GM12878 (cell line): ENCODE measurements around the gene SNPH. TPM values are rescaled to one million over a fixed set of nuclear protein-coding genes. Genes with fewer than 3 reads are reported as not detected.

Experiments
- ATAC-seq: fragments of 200-7000 bp; cut with Tn5 transposase; 3 replicates; pipeline ENCODE4 v1.9.1; 2020; ENCODE audit warnings: mild to moderate bottlenecking, moderate library complexity
- BruUV-seq: library from RNA; stranded (reverse); fragments of 400-500 nt; replicated peaks from 2 replicates; lab custom pipeline; 2021; lab: Mats Ljungman, UMichigan
- CTCF ChIA-PET: fragments of 300-600 bp; sonication (Branson Sonifier 250); formaldehyde crosslinking; extraction: SDS; loops from one replicate; lab custom pipeline; 2021; ENCODE audit warnings: inconsistent platforms; lab: Yijun Ruan, JAX
- POLR2A ChIA-PET: fragments of 350-600 bp; formaldehyde crosslinking; extraction: SDS; loops from one replicate; lab custom pipeline; 2021; ENCODE audit warnings: inconsistent platforms; lab: Charles Lee
- RAD21 ChIA-PET: fragments of 300-600 bp; sonication (Branson Sonifier 250); formaldehyde crosslinking; loops from one replicate; lab custom pipeline; 2023; ENCODE audit warnings: antibody characterized with exemption; ENCODE audit not compliant: unreplicated experiment; lab: Charles Lee
- SMC1A ChIA-PET: fragments of 300-600 bp; sonication (Branson Sonifier 250); formaldehyde crosslinking; loops from one replicate; lab custom pipeline; 2023; ENCODE audit not compliant: unreplicated experiment, uncharacterized antibody; lab: Charles Lee
- DNase-seq: peaks from one replicate; pipeline ENCODE4 v3.0.0-alpha.2; 2011; ENCODE audit warnings: low read depth, low spot score
- FAIRE-seq: peaks from 3 replicates; lab custom pipeline; 2011; peaks lifted over from hg19 to GRCh38; lab: Jason Lieb, UNC
- H2AFZ ChIP-seq: 2 replicates; pipeline ENCODE4 v1.6.0; 2011; ENCODE audit warnings: low read depth, low read length, control low read depth; ENCODE audit not compliant: control insufficient read depth
- H3K27ac ChIP-seq: 2 replicates; pipeline ENCODE4 v1.5.1; 2011; ENCODE audit warnings: control low read depth; ENCODE audit not compliant: control insufficient read depth, insufficient read depth
- H3K27me3 ChIP-seq, 2 experiments: replicated peaks in 1 of 2; 2 replicates each; pipeline versions ENCODE4 v1.6.0 to v1.6.1; 2011; ENCODE audit warnings: low read length in 1 of 2; ENCODE audit not compliant: control insufficient read depth in 2 of 2, insufficient read depth in 2 of 2
- H3K36me3 ChIP-seq, 2 experiments: 2 replicates each; pipeline ENCODE4 v1.5.1; 2011; ENCODE audit warnings: low read length in 1 of 2; ENCODE audit not compliant: control insufficient read depth in 2 of 2, insufficient read depth in 2 of 2
- H3K4me1 ChIP-seq: 2 replicates; pipeline ENCODE4 v1.6.1; 2011; ENCODE audit warnings: mild to moderate bottlenecking, low read length, moderate library complexity, mixed read lengths; ENCODE audit not compliant: control insufficient read depth, insufficient read depth
- H3K4me2 ChIP-seq: 2 replicates; pipeline ENCODE4 v1.6.0; 2011; ENCODE audit warnings: control low read depth; ENCODE audit not compliant: control insufficient read depth, insufficient read depth
- H3K4me3 ChIP-seq: fragments of 200-600 bp; sonication (generic); 2 replicates; pipeline ENCODE4 v1.5.1; 2016
- H3K79me2 ChIP-seq: 2 replicates; pipeline ENCODE4 v1.6.0; 2011; ENCODE audit warnings: low read length; ENCODE audit not compliant: control insufficient read depth, insufficient read depth
- H3K9ac ChIP-seq: 2 replicates; pipeline ENCODE4 v1.8.0; 2011; ENCODE audit warnings: low read length, control low read depth, mixed read lengths; ENCODE audit not compliant: control insufficient read depth, insufficient read depth
- H3K9me3 ChIP-seq: replicated peaks from 3 replicates; pipeline ENCODE4 v1.5.1; 2011; ENCODE audit warnings: mild to moderate bottlenecking, low read length; ENCODE audit not compliant: control insufficient read depth, insufficient read depth
- H4K20me1 ChIP-seq: 2 replicates; pipeline ENCODE4 v1.6.0; 2011; ENCODE audit not compliant: control insufficient read depth, insufficient read depth
- ATF7 ChIP-seq: fragments of 450-650 bp; IDR thresholded peaks from 2 replicates; pipeline ENCODE4 v1.6.1; 2016; ENCODE audit warnings: low read depth, mild to moderate bottlenecking
- BACH1 ChIP-seq: fragments of 450-650 bp; IDR thresholded peaks from 2 replicates; pipeline ENCODE4 v1.6.1; 2017; ENCODE audit warnings: mild to moderate bottlenecking, borderline replicate concordance
- EZH2 ChIP-seq: IDR thresholded peaks from 2 replicates; pipeline ENCODE4 v1.6.1; 2012; ENCODE audit warnings: low read depth, mild to moderate bottlenecking, control low read depth, inconsistent platforms, low read length, borderline replicate concordance; ENCODE audit not compliant: control insufficient read depth
- MEF2B ChIP-seq: fragments of 450-650 bp; IDR thresholded peaks from 2 replicates; pipeline ENCODE4 v1.6.1; 2018; ENCODE audit warnings: mild to moderate bottlenecking, moderate library complexity; ENCODE audit not compliant: partially characterized antibody, poor library complexity, severe bottlenecking
- PAX8 ChIP-seq: fragments of 450-650 bp; IDR thresholded peaks from 2 replicates; pipeline ENCODE4 v1.6.1; 2017; ENCODE audit warnings: mild to moderate bottlenecking, moderate library complexity
- POLR2AphosphoS2 ChIP-seq: IDR thresholded peaks from 2 replicates; pipeline ENCODE4 v1.6.1; 2011; ENCODE audit warnings: low read depth, mild to moderate bottlenecking, low read length, improper control_type of control experiment, moderate library complexity
- RFX5 ChIP-seq: IDR thresholded peaks from 2 replicates; pipeline ENCODE4 v1.6.1; 2011; ENCODE audit warnings: low read depth, low read length, improper control_type of control experiment
- SRF ChIP-seq, 2 experiments: IDR thresholded peaks; 2 replicates each; pipeline ENCODE4 v1.6.1; 2011; ENCODE audit warnings: low read depth in 2 of 2, low read length in 2 of 2, mild to moderate bottlenecking in 1 of 2, moderate library complexity in 1 of 2
- TBL1XR1 ChIP-seq: IDR thresholded peaks from 2 replicates; pipeline ENCODE4 v1.6.1; 2012; ENCODE audit warnings: low read depth, low read length, improper control_type of control experiment
- WRNIP1 ChIP-seq: IDR thresholded peaks from 2 replicates; pipeline ENCODE4 v1.6.1; 2011; ENCODE audit warnings: low read depth, low read length, improper control_type of control experiment, borderline replicate concordance
- ZNF24 ChIP-seq: fragments of 450-650 bp; IDR thresholded peaks from 2 replicates; pipeline ENCODE4 v1.6.1; 2017; ENCODE audit warnings: antibody characterized with exemption, mild to moderate bottlenecking
- ZNF274 ChIP-seq: IDR thresholded peaks from one replicate; pipeline ENCODE4 v1.8.0; 2011; ENCODE audit not compliant: insufficient read length, insufficient read depth
- WGBS: methylation state at CpG from one replicate; pipeline ENCODE4 v1.1.6; 2016; ENCODE audit warnings: low lambda C conversion rate; ENCODE audit not compliant: insufficient replicate concordance, insufficient coverage; ENCODE audit errors: missing lambda C conversion rate; 5-methylcytosine and 5-hydroxymethylcytosine counted together
- in situ Hi-C: fragments of 300-500 bp; cut with MboI; formaldehyde crosslinking; loops from 9 replicates; pipeline ENCODE4 v1.14.3; 2018; ENCODE audit warnings: mixed read lengths
- intact Hi-C: fragments of 100-400 bp; cut with micrococcal nuclease; formaldehyde crosslinking; loops from one replicate; pipeline ENCODE4 v1.14.2; 2022; ENCODE audit not compliant: unreplicated experiment
- polyA plus RNA-seq, 11 experiments: library from polyadenylated mRNA; depleted of rRNA in 4 of 11; unstranded in 6 of 11; stranded (reverse) in 5 of 11; fragments of >200 nt; fragmentation: Nextera tagmentation in 4 of 11; fragmentation: Illumina TruSeq in 1 of 11; extraction: Ambion mirVana in 4 of 11; extraction: Trizol in 1 of 11; gene quantifications; 1 replicate in 1 of 11; 2 replicates in 10 of 11; pipeline versions ENCODE4 v1.2.1 to v1.2.3, GENCODE V29; 2011 to 2016; ENCODE audit warnings: inconsistent platforms in 2 of 11, missing spikeins in 2 of 11, low read depth in 1 of 11
- total RNA-seq, 4 experiments: library from RNA; depleted of rRNA in 3 of 4; stranded (reverse); fragments of >200 nt in 3 of 4; fragmentation: Illumina TruSeq in 1 of 4; extraction: Trizol in 1 of 4; gene quantifications; 2 replicates each; pipeline versions ENCODE4 v1.2.1 to v1.2.3, GENCODE V29; 2013 to 2021
- TF ChIP-seq, protein P1 (sequence below): fragments of 450-650 bp; IDR thresholded peaks from 2 replicates; pipeline ENCODE4 v1.6.1; 2016; ENCODE audit warnings: mild to moderate bottlenecking, moderate library complexity, borderline replicate concordance
- TF ChIP-seq, protein P2 (sequence below): fragments of 450-650 bp; IDR thresholded peaks from 2 replicates; pipeline ENCODE4 v1.6.1; 2017; ENCODE audit warnings: antibody characterized with exemption, mild to moderate bottlenecking, moderate library complexity

Gene SNPH
- total and polyA plus RNA-seq, 10 of the 15 experiments (the other 5 are each of a cell fraction or from before 2014, with no cell fraction given) = 0.02 to 0.45 (median 0.34) TPM; not detected in 2

DNA sequence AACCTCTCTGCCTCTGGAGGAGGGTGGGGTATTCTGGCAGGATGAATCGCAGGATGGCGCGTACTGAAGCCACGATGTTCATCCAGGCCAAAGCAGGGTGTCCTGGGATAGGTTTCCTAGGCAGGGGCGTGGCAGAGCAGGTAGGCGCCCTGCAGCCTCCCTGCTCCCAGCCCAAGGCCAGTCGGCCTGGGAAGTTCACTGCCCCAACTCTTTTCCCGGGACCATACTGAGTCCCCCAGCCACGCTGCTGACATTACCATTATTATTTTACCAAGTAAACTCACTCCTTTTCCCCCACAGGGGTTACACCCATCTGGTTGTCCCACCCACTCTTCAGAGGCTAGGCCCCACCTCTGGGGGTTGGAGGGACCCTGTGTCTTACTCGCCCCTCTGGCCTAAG lies 41.1 kb downstream of the SNPH start (continued):
- TF ChIP-seq, protein P1, sequence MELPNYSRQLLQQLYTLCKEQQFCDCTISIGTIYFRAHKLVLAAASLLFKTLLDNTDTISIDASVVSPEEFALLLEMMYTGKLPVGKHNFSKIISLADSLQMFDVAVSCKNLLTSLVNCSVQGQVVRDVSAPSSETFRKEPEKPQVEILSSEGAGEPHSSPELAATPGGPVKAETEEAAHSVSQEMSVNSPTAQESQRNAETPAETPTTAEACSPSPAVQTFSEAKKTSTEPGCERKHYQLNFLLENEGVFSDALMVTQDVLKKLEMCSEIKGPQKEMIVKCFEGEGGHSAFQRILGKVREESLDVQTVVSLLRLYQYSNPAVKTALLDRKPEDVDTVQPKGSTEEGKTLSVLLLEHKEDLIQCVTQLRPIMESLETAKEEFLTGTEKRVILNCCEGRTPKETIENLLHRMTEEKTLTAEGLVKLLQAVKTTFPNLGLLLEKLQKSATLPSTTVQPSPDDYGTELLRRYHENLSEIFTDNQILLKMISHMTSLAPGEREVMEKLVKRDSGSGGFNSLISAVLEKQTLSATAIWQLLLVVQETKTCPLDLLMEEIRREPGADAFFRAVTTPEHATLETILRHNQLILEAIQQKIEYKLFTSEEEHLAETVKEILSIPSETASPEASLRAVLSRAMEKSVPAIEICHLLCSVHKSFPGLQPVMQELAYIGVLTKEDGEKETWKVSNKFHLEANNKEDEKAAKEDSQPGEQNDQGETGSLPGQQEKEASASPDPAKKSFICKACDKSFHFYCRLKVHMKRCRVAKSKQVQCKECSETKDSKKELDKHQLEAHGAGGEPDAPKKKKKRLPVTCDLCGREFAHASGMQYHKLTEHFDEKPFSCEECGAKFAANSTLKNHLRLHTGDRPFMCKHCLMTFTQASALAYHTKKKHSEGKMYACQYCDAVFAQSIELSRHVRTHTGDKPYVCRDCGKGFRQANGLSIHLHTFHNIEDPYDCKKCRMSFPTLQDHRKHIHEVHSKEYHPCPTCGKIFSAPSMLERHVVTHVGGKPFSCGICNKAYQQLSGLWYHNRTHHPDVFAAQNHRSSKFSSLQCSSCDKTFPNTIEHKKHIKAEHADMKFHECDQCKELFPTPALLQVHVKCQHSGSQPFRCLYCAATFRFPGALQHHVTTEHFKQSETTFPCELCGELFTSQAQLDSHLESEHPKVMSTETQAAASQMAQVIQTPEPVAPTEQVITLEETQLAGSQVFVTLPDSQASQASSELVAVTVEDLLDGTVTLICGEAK = no peak
- TF ChIP-seq, all 136 proteins: peak for 0

DNA sequence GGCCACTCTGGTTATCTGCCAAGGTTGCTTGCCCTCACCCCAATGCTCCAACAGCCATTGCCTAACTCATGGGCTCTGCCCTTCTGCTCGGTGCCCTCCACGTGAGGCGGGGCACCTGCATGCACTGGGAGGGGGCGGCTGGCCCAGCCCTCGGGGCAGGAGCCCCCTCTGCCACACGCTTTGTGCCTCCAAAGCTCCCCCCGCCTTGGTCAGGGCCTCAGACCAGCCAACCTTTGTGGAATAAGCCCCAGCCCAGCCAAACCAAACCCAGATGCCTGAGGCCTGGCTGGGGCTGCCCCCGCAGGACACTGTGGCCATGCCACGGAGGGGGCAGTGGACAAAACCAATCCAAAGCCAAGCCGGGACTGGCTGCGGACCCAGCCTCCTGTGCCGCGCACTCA lies 41.5 kb downstream of the SNPH start:
- ChIA-PET CTCF (no interaction called here), SMC1A (no interaction called here), POLR2A (no interaction called here), RAD21 (interaction anchor here (1.6 kb wide), 1 partner anchor 129 kb away, joined by 3 read pairs; no protein-coding TSS in a partner anchor)
- no peak for FAIRE-seq
- TF ChIP-seq EZH2 (no peak), ATF7 (no peak), MEF2B (no peak), PAX8 (no peak), ZNF274 (no peak), POLR2AphosphoS2 (no peak), BACH1 (no peak), SRF (IDR thresholded peaks at IDR 0.05; ENCODE audit: low read depth in 2 of 2, low read length in 2 of 2) (no peak), ZNF24 (no peak), RFX5 (no peak), TBL1XR1 (no peak), WRNIP1 (no peak)
- TF ChIP-seq, protein P2, sequence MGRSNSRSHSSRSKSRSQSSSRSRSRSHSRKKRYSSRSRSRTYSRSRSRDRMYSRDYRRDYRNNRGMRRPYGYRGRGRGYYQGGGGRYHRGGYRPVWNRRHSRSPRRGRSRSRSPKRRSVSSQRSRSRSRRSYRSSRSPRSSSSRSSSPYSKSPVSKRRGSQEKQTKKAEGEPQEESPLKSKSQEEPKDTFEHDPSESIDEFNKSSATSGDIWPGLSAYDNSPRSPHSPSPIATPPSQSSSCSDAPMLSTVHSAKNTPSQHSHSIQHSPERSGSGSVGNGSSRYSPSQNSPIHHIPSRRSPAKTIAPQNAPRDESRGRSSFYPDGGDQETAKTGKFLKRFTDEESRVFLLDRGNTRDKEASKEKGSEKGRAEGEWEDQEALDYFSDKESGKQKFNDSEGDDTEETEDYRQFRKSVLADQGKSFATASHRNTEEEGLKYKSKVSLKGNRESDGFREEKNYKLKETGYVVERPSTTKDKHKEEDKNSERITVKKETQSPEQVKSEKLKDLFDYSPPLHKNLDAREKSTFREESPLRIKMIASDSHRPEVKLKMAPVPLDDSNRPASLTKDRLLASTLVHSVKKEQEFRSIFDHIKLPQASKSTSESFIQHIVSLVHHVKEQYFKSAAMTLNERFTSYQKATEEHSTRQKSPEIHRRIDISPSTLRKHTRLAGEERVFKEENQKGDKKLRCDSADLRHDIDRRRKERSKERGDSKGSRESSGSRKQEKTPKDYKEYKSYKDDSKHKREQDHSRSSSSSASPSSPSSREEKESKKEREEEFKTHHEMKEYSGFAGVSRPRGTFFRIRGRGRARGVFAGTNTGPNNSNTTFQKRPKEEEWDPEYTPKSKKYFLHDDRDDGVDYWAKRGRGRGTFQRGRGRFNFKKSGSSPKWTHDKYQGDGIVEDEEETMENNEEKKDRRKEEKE = no peak
- Histone ChIP-seq H3K27me3 (no peaks in the 10 kb centered on the region), H4K20me1 (no peaks in the 10 kb centered on the region), H3K79me2 (no peaks in the 10 kb centered on the region), H3K9ac (no peak overlapping the region), H3K4me3 (no peak overlapping the region), H3K9me3 (no peaks in the 10 kb centered on the region), H3K4me1 (no peaks in the 10 kb centered on the region), H3K36me3 (no peaks in the 10 kb centered on the region), H3K4me2 (no peak overlapping the region), H3K27ac (no peak overlapping the region), H2AFZ (no peak overlapping the region)
- WGBS = 50% methylated on average over 13 of the region's 13 CpGs
- intact Hi-C loops (no loop called here), in situ Hi-C loops (no loop called here)
- no TSS peak for BruUV-seq
- no peak for ATAC-seq
- no peak for DNase-seq
